Mesodermal cell (in vitro differentiated cells): ENCODE data around the gene PIP5KL1. TPM values are rescaled to one million over a fixed set of nuclear protein-coding genes. Genes with fewer than 3 reads are reported as not detected.

Source experiments
- H3K27ac ChIP-seq: 2 replicates; pipeline ENCODE4 v1.7.0; 2013; ENCODE audit warnings: mild to moderate bottlenecking, low read depth, low read length, moderate library complexity; ENCODE audit not compliant: severe bottlenecking
- H3K36me3 ChIP-seq: 2 replicates; pipeline ENCODE4 v1.7.1; 2013; ENCODE audit warnings: mild to moderate bottlenecking, low read length, moderate library complexity; ENCODE audit not compliant: control insufficient read depth, insufficient read depth
- H3K4me1 ChIP-seq: one replicate; pipeline ENCODE4 v1.7.1; 2013; ENCODE audit warnings: mild to moderate bottlenecking, low read length; ENCODE audit not compliant: insufficient read depth, control insufficient read depth, poor library complexity, severe bottlenecking
- H3K4me3 ChIP-seq: 2 replicates; pipeline ENCODE4 v1.7.0; 2013; ENCODE audit warnings: low read length, control low read depth, mild to moderate bottlenecking; ENCODE audit not compliant: insufficient read depth, poor library complexity, severe bottlenecking; ENCODE audit errors: extremely low read depth
- H3K9me3 ChIP-seq: 2 replicates; pipeline ENCODE4 v1.7.1; 2013; ENCODE audit warnings: mild to moderate bottlenecking, low read length, moderate library complexity; ENCODE audit not compliant: control insufficient read depth
- WGBS, 2 experiments: methylation state at CpG; one replicate each; pipeline ENCODE4 v1.1.5; 2013; ENCODE audit warnings: missing lambda C conversion rate in 2 of 2; ENCODE audit not compliant: insufficient coverage in 2 of 2; 5-methylcytosine and 5-hydroxymethylcytosine counted together
- polyA plus RNA-seq, 2 experiments: library from polyadenylated mRNA; stranded (reverse); fragments of 50-300 nt; gene quantifications; one replicate each; pipeline ENCODE4 v1.2.3, GENCODE V29; 2013

Gene PIP5KL1, protein sequence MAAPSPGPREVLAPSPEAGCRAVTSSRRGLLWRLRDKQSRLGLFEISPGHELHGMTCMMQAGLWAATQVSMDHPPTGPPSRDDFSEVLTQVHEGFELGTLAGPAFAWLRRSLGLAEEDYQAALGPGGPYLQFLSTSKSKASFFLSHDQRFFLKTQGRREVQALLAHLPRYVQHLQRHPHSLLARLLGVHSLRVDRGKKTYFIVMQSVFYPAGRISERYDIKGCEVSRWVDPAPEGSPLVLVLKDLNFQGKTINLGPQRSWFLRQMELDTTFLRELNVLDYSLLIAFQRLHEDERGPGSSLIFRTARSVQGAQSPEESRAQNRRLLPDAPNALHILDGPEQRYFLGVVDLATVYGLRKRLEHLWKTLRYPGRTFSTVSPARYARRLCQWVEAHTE
- 1.7 TPM for polyA plus RNA-seq (2013, experiment 1 of 2)
- 1.8 TPM for polyA plus RNA-seq (2013, experiment 2 of 2)

- H3K4me3 ChIP-seq, result peak within 1 kb of the TSS; percentile 56
- peak within 1 kb of the TSS; percentile 63 for H3K27ac ChIP-seq
- H3K4me1 ChIP-seq, result peaks cover 16% of the 10 kb centered on the region
- no peaks in the 10 kb centered on the region for H3K9me3 ChIP-seq
- WGBS, 2 experiments, result 1 to 4% methylated on average over 16 to 30 of the region's 70 CpGs
- H3K36me3 ChIP-seq, result peaks cover 5% of the 10 kb centered on the region
These were observed at the start of gene PIP5KL1 for GRCh38 chr9:127930231-127931091. Gene PIP5KL1 (minus strand): TSS chr9:127930777. CDS start chr9:127930752, 25 bp downstream.

DNA sequence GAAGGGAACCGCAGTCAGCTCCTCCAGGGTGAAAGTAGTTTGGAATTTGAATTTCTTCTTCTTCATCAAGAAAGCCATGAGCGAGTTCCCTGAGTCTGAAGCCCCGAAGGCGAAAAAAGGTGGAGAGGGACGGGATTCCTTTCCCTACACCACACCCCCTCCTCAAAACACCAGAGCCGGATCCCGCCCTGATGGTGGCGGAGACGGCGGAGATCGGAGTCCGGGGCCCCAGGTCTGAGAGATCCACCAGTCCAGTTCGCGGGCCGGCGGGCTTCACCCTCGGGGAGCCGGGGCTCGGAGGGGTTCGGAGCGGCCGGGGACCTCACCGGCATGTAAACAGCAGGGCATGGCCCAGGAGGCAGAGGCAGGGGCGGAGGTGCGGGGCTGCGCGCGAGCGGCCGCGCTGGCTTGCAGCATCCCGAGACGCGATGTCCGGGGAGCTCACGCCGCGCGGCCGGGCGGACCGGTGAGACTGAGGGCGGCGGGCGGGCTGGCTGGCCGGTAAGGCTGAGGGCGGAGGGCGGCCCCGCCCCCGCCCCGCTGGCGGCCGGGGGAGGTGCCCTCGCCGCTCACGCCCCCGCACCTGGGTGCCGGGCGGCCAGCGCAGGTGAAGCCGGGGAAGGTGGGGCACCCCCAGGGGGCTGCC lies 49.6 kb upstream of the PIP5KL1 start:
- WGBS, 2 experiments, result 0% methylated on average over 47 to 52 of the region's 61 CpGs
- Histone ChIP-seq H3K4me3 (peak overlapping the region; percentile 76), H3K27ac (peak overlapping the region; percentile 45), H3K9me3 (no peaks in the 10 kb centered on the region), H3K4me1 (peaks cover 40% of the 10 kb centered on the region), H3K36me3 (no peaks in the 10 kb centered on the region)

GRCh38 chr9:127979333-127980059 lies 48.9 kb upstream of the PIP5KL1 start:
- Histone ChIP-seq H3K9me3 (no peaks in the 10 kb centered on the region), H3K4me3 (peak overlapping the region; percentile 76), H3K27ac (peak overlapping the region; percentile 30), H3K4me1 (peaks cover 46% of the 10 kb centered on the region), H3K36me3 (no peaks in the 10 kb centered on the region)
- 0 to 3% methylated on average over 14 to 17 of the region's 24 CpGs for WGBS, 2 experiments

- Histone ChIP-seq H3K4me1 (peaks cover 50% of the 10 kb centered on the region), H3K4me3 (peak overlapping the region; percentile 76), H3K36me3 (no peaks in the 10 kb centered on the region), H3K9me3 (no peaks in the 10 kb centered on the region), H3K27ac (peak overlapping the region; percentile 30)
- 24 to 44% methylated on average over 4 to 5 of the region's 5 CpGs for WGBS, 2 experiments
These were observed 48.4 kb upstream of the PIP5KL1 start for GRCh38 chr9:127979015-127979332.

DNA sequence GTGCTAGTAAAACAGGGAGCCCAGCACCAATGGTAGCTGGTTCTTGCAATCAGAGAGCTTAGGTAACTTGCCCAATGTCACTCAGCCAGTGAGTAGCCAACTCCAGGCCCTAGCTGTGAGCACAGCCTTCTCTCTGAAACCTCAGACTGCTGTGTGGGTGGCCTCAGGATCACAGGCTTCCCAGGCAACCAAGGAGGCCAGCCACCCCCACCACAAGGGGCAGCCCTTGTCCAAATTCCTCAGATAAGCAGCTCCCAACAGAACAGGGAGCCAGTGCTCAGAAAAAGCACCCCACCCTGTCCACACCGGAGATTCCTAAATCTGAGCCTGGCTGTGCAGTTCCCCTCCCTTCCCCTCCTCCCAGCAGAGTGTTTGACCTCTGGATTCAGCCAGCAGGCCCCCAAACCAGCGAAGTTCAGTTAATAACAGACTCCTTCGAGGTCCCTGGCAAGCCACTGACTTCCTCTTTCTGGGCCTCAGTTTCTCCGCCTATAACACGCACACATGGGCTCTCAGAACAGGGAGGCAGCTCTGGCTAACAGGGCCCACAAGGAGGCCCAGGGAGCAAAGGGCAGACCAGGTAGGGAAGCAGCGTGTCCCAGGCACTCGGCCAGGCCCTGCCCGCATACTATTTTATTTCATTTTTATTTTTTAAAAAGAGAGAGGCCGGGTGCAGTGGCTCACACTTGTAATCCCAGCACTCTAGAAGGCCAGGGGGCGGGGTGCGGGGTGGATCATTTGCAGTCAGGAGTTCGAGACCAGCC lies 47.5 kb upstream of the PIP5KL1 start:
- H3K36me3 ChIP-seq, result no peaks in the 10 kb centered on the region
- 59 to 69% methylated on average over 7 to 8 of the region's 12 CpGs for WGBS, 2 experiments
- H3K9me3 ChIP-seq, result no peaks in the 10 kb centered on the region
- peak overlapping the region; percentile 76 for H3K4me3 ChIP-seq
- H3K4me1 ChIP-seq, result peaks cover 59% of the 10 kb centered on the region
- peak overlapping the region; percentile 57 for H3K27ac ChIP-seq

DNA sequence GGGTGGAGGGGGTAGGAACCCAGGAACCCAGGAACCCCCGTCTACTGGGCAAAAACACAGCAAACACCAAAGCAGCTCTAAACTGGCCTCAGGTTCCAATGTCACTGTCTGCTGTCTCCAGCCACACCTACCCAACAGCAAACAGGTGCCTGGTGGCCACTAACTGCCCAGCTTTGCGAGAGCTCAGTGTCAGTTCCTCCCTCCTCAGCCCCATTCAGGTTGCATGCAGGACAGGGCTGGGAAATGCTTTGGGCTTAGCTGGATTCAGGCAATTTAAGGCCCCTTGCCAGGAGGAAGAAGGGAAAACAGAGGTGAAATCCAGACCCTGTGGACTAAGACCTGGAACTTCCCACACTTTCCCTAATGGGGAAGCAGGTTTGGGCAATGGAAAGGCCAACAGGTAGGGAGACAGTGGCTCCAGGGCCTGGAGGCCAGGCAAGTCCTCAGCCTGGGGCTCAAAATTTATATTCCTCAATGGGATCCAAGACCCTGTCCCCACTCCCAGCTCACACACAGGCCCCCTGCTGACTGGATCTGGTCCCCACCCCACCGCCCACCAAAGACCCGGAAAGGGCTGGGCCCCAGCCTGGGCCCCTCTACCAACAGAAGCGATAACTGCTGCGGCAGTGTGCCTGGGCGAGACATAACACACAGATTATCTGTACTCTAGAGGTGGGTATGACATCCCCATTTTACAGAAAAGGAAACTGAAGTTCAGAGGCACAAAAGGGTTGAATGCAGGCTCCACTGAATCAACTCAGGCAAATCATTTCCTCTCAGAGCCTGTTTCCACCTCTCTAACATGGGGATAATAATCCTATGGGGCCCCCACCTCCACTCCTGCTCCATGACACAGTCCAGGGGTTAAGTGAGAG lies 46.7 kb upstream of the PIP5KL1 start:
- H3K4me3 ChIP-seq, result peak overlapping the region; percentile 76
- no peaks in the 10 kb centered on the region for H3K9me3 ChIP-seq
- H3K36me3 ChIP-seq, result no peaks in the 10 kb centered on the region
- H3K27ac ChIP-seq, result peak overlapping the region; percentile 57
- peaks cover 64% of the 10 kb centered on the region for H3K4me1 ChIP-seq
- 82 to 87% methylated on average over 2 to 5 of the region's 7 CpGs for WGBS, 2 experiments

GRCh38 chr9:127976498-127976897 lies 45.9 kb upstream of the PIP5KL1 start:
- Histone ChIP-seq H3K9me3 (no peaks in the 10 kb centered on the region), H3K4me1 (peaks cover 66% of the 10 kb centered on the region), H3K4me3 (no peak overlapping the region), H3K36me3 (no peaks in the 10 kb centered on the region), H3K27ac (no peak overlapping the region)
- 95 to 96% methylated on average over 4 to 5 of the region's 6 CpGs for WGBS, 2 experiments

DNA sequence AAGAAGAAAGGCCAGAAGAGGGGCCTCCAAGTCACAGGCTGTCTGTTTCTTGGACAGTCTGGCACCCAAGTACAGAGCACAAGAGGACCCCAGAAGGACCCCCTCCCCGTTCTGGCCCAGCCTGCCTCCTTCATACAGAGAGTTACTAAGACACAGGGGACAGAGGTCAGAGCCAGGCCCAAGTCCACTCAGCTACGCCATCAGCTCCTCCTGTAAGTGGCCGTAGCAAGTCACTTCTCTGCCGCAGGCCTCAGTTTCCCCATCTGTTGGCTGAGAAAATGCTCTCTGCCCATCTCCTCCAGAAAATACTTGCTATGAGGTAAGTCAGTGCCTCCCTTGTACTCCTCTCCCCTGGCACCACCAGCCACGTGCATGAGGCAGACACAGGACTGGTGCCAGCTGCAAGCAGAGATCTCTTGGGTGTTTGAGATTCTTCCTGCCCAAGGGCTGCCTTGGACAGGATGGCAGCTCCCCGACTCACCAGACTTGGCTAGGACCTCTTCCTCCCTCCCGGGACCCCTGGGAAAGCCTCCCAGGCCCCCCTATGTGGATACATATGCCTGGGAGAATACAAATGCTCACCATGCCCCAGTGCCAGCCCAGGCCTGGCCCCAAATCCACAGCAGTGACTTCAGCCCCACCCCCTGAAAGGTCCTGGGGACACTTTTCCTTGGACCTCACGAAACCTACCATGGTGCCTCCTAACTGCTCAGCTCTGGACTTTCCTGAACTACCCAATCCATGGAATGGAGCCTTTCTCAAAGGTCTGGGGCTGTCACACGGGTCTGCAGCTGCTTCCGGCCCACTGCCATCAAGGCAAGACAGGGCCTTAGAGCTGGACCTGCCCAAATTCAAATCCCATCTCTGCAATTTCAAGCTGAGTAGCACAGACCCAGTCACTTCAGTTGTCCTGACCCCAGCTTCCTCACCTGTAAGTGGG lies 45.1 kb upstream of the PIP5KL1 start:
- WGBS, 2 experiments, result 93 to 99% methylated on average over 7 to 8 of the region's 10 CpGs
- H3K27ac ChIP-seq, result no peak overlapping the region
- no peaks in the 10 kb centered on the region for H3K36me3 ChIP-seq
- no peaks in the 10 kb centered on the region for H3K9me3 ChIP-seq
- no peak overlapping the region for H3K4me3 ChIP-seq
- H3K4me1 ChIP-seq, result peaks cover 66% of the 10 kb centered on the region
